Keratinocyte (primary cell): ENCODE results near the gene EPHB4. TPM values are rescaled to one million over a fixed set of nuclear protein-coding genes. Genes with fewer than 3 reads are reported as not detected.

Experiments used
- DNase-seq: peaks from one replicate; pipeline ENCODE4 v3.0.0-alpha.2; 2011; ENCODE audit warnings: low read depth, missing footprints, low spot score
- FAIRE-seq: peaks from 2 replicates; lab custom pipeline; 2011; peaks lifted over from hg19 to GRCh38; lab: Jason Lieb, UNC
- H2AFZ ChIP-seq: 2 replicates; pipeline ENCODE4 v1.6.0; 2012; ENCODE audit warnings: low read length, control low read depth, inconsistent platforms; ENCODE audit not compliant: control insufficient read depth
- H3K27ac ChIP-seq: 2 replicates; pipeline ENCODE4 v1.5.1; 2011; ENCODE audit warnings: low read length; ENCODE audit not compliant: control insufficient read depth, insufficient read depth
- H3K27me3 ChIP-seq: 3 replicates; pipeline ENCODE4 v1.6.0; 2011; ENCODE audit warnings: low read length; ENCODE audit not compliant: control insufficient read depth, insufficient read depth; ENCODE audit errors: extremely low read depth
- H3K36me3 ChIP-seq, 2 experiments: 2 replicates in 1 of 2; 3 replicates in 1 of 2; pipeline ENCODE4 v1.5.1; 2011; ENCODE audit warnings: low read length in 2 of 2, mild to moderate bottlenecking in 1 of 2; ENCODE audit not compliant: control insufficient read depth in 2 of 2, insufficient read depth in 2 of 2; ENCODE audit errors: extremely low read depth in 1 of 2
- H3K4me1 ChIP-seq: 3 replicates; pipeline ENCODE4 v1.5.1; 2011; ENCODE audit warnings: low read length; ENCODE audit not compliant: control insufficient read depth, insufficient read depth; ENCODE audit errors: extremely low read depth
- H3K4me2 ChIP-seq: 3 replicates; pipeline ENCODE4 v1.6.0; 2011; ENCODE audit warnings: low read depth, low read length; ENCODE audit not compliant: control insufficient read depth, insufficient read depth; ENCODE audit errors: extremely low read depth
- H3K4me3 ChIP-seq, 3 experiments: fragments of 200-600 bp in 1 of 3; sonication (generic) in 1 of 3; 2 replicates in 2 of 3; 3 replicates in 1 of 3; pipeline ENCODE4 v1.5.1; 2011 to 2016; ENCODE audit warnings: low read length in 3 of 3, mild to moderate bottlenecking in 3 of 3, control low read depth in 2 of 3, inconsistent platforms in 1 of 3, low read depth in 1 of 3, mixed read lengths in 1 of 3, mixed run types in 1 of 3, moderate library complexity in 1 of 3; ENCODE audit not compliant: control insufficient read depth in 2 of 3, insufficient read depth in 2 of 3; ENCODE audit errors: extremely low read depth in 1 of 3
- H3K79me2 ChIP-seq: 2 replicates; pipeline ENCODE4 v1.6.0; 2012; ENCODE audit warnings: low read length; ENCODE audit not compliant: control insufficient read depth, insufficient read depth
- H3K9ac ChIP-seq: 3 replicates; pipeline ENCODE4 v1.6.0; 2011; ENCODE audit warnings: low read length; ENCODE audit not compliant: control insufficient read depth, insufficient read depth; ENCODE audit errors: extremely low read depth
- H3K9me1 ChIP-seq: 3 replicates; pipeline ENCODE4 v1.6.0; 2011; ENCODE audit warnings: low read length; ENCODE audit not compliant: control insufficient read depth, insufficient read depth; ENCODE audit errors: extremely low read depth
- H3K9me3 ChIP-seq: 2 replicates; pipeline ENCODE4 v1.5.1; 2012; ENCODE audit warnings: low read depth, low read length; ENCODE audit not compliant: control insufficient read depth
- H4K20me1 ChIP-seq: 3 replicates; pipeline ENCODE4 v1.6.0; 2011; ENCODE audit warnings: low read length; ENCODE audit not compliant: control insufficient read depth, insufficient read depth; ENCODE audit errors: extremely low read depth
- EZH2 ChIP-seq: IDR thresholded peaks from one replicate; pipeline ENCODE4 v1.6.1; 2012; ENCODE audit warnings: inconsistent platforms, mild to moderate bottlenecking, low read length, moderate library complexity
- dilution Hi-C: fragments of 300-500 bp; cut with MboI; formaldehyde crosslinking; loops from one replicate; pipeline ENCODE4 v1.7.0; 2020; ENCODE audit warnings: low sequenced_read_pairs; ENCODE audit not compliant: extremely low pct_ligation_motif_present
- polyA plus RNA-seq, 5 experiments: library from polyadenylated mRNA; depleted of rRNA in 3 of 5; stranded (reverse) in 3 of 5; stranded (forward) in 1 of 5; unstranded in 1 of 5; fragments of >200 nt; gene quantifications; 1 replicate in 1 of 5; 2 replicates in 3 of 5; 3 replicates in 1 of 5; pipeline versions ENCODE4 v1.2.1 to v1.2.3, GENCODE V29; 2011 to 2012; ENCODE audit warnings: missing spikeins in 2 of 5, low read depth in 1 of 5, low replicate concordance in 1 of 5
- TF ChIP-seq, protein P1 (sequence below), 3 experiments: IDR thresholded peaks in 1 of 3; conservative IDR thresholded peaks in 1 of 3; optimal IDR thresholded peaks in 1 of 3; 2 replicates in 2 of 3; 3 replicates in 1 of 3; pipeline versions ENCODE3 to v1.5.1; 2011; ENCODE audit warnings: low read length in 3 of 3, mild to moderate bottlenecking in 3 of 3, moderate library complexity in 2 of 3, control low read depth in 1 of 3, inconsistent platforms in 1 of 3; ENCODE audit not compliant: insufficient read depth in 2 of 3; ENCODE audit errors: extremely low read depth in 1 of 3

EPHB4 gene
- polyA plus RNA-seq, 1 donor (not counting 4 experiments of a cell fraction or from before 2014, with no cell fraction given), result 61.4 TPM

DNA sequence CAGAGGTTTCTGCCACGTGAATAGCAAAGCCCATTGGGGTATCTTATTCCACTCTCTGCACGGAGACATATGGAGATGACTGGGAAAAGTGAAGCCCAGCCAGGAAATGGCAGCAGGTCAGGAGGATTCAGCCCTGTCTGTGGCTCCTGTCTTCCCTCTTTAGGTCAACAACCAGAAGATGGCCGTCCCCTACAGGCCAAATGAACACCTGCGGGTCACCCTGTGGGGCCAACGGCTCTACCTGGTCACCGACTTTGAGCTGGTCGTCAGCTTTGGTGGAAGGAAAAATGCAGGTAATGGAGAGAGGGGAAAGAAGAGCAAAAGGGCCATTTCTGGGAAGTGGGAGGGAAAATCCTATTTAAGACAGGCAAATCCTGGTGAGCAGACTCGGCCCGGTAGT lies 38.3 kb downstream of the EPHB4 start:
- Histone ChIP-seq H3K79me2 (no peaks in the 10 kb centered on the region), H3K27me3 (no peaks in the 10 kb centered on the region), H3K9ac (no peak overlapping the region), H3K4me3 (no peak overlapping the region), H3K9me1 (no peaks in the 10 kb centered on the region), H4K20me1 (no peaks in the 10 kb centered on the region), H3K9me3 (no peaks in the 10 kb centered on the region), H3K4me1 (peaks cover 4% of the 10 kb centered on the region), H3K36me3 (no peaks in the 10 kb centered on the region), H3K4me2 (no peak overlapping the region), H3K27ac (no peak overlapping the region), H2AFZ (no peak overlapping the region)
- no peak for TF ChIP-seq EZH2
- TF ChIP-seq, protein P1, sequence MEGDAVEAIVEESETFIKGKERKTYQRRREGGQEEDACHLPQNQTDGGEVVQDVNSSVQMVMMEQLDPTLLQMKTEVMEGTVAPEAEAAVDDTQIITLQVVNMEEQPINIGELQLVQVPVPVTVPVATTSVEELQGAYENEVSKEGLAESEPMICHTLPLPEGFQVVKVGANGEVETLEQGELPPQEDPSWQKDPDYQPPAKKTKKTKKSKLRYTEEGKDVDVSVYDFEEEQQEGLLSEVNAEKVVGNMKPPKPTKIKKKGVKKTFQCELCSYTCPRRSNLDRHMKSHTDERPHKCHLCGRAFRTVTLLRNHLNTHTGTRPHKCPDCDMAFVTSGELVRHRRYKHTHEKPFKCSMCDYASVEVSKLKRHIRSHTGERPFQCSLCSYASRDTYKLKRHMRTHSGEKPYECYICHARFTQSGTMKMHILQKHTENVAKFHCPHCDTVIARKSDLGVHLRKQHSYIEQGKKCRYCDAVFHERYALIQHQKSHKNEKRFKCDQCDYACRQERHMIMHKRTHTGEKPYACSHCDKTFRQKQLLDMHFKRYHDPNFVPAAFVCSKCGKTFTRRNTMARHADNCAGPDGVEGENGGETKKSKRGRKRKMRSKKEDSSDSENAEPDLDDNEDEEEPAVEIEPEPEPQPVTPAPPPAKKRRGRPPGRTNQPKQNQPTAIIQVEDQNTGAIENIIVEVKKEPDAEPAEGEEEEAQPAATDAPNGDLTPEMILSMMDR (optimal IDR thresholded peaks at IDR 0.05 in 1 of 3, IDR thresholded peaks at IDR 0.05 in 1 of 3, conservative IDR thresholded peaks at IDR 0.05 in 1 of 3; ENCODE audit: extremely low read depth in 1 of 3, insufficient read depth in 2 of 3, low read length in 3 of 3), result peak in 1 of 3 experiments; percentile 13
- DNase-seq, result no peak
- dilution Hi-C loops, result no loop called here
- FAIRE-seq, result no peak

DNA sequence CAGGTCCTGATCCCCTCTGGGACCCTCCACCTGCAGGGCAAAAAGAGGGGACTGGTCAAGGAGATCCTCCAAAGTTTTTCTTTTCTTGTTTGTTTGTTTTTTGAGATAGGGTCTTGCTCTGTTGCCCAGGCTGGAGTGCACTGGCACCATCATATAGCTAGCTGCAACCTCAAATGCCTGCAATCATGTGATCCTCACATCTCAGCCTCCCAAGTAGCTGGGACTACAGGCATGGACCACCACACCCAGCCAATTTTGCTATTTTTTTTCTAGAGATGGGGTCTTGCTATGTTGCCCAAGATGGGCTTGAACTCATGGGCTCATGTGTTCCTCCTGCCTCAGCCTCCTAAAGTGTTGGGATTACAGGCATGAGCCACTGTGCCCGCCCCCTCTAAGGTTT lies 41.0 kb downstream of the EPHB4 start:
- Histone ChIP-seq H3K36me3 (no peaks in the 10 kb centered on the region), H3K4me1 (no peaks in the 10 kb centered on the region), H3K27ac (no peak overlapping the region), H2AFZ (no peak overlapping the region), H3K9me3 (no peaks in the 10 kb centered on the region), H3K79me2 (no peaks in the 10 kb centered on the region), H4K20me1 (no peaks in the 10 kb centered on the region), H3K27me3 (no peaks in the 10 kb centered on the region), H3K4me2 (no peak overlapping the region), H3K9me1 (no peaks in the 10 kb centered on the region), H3K9ac (no peak overlapping the region), H3K4me3 (no peak overlapping the region)
- DNase-seq (no peak), FAIRE-seq (no peak)
- dilution Hi-C loops, result no loop called here
- TF ChIP-seq EZH2, result no peak
- TF ChIP-seq, protein P1 (optimal IDR thresholded peaks at IDR 0.05 in 1 of 3, IDR thresholded peaks at IDR 0.05 in 1 of 3, conservative IDR thresholded peaks at IDR 0.05 in 1 of 3; ENCODE audit: extremely low read depth in 1 of 3, insufficient read depth in 2 of 3, low read length in 3 of 3), result no peak
